ENCODE measurements around the gene POU3F2. TPM values are rescaled to one million over a fixed set of nuclear protein-coding genes. Genes with fewer than 3 reads are reported as not detected.

The POU3F2 gene
- total RNA-seq, 4 donors from 2014 or later, result not detected

- H3K27me3 ChIP-seq, result peaks cover 7 to 100% (median 92%) of the 10 kb centered on the region in 4 donors
- no peaks in the 10 kb centered on the region for H3K9me3 ChIP-seq
- WGBS, result 55% methylated on average over 3 of the region's 5 CpGs
- intact Hi-C loops (cut with DNase I), result no loop called here
- H3K27ac ChIP-seq (replicated peaks in 1 of 4), result no peak overlapping the region
- H3K36me3 ChIP-seq, result no peaks in the 10 kb centered on the region
- no peak for DNase-seq (ENCODE audit: extremely low spot score)
- peaks cover 22 to 41% (median 34%) of the 10 kb centered on the region in 4 donors for H3K4me1 ChIP-seq
- no peak overlapping the region for H3K4me3 ChIP-seq
- no peak for TF ChIP-seq POLR2AphosphoS5 (IDR thresholded peaks at IDR 0.05)
- no peak for TF ChIP-seq EP300 (IDR thresholded peaks at IDR 0.05)
- no peak for TF ChIP-seq POLR2A (IDR thresholded peaks at IDR 0.05; ENCODE audit: low read depth)
- no peak for TF ChIP-seq CTCF (IDR thresholded peaks at IDR 0.05)
These were observed 5.5 kb downstream of the POU3F2 start for GRCh38 chr6:98839781-98840361.

- intact Hi-C loops (cut with DNase I), result no loop called here
- WGBS, result 51% methylated on average over 6 of the region's 6 CpGs
- peaks cover 4 to 100% (median 94%) of the 10 kb centered on the region in 4 donors for H3K27me3 ChIP-seq
These were observed 6.0 kb downstream of the POU3F2 start for GRCh38 chr6:98840385-98840784.

DNA sequence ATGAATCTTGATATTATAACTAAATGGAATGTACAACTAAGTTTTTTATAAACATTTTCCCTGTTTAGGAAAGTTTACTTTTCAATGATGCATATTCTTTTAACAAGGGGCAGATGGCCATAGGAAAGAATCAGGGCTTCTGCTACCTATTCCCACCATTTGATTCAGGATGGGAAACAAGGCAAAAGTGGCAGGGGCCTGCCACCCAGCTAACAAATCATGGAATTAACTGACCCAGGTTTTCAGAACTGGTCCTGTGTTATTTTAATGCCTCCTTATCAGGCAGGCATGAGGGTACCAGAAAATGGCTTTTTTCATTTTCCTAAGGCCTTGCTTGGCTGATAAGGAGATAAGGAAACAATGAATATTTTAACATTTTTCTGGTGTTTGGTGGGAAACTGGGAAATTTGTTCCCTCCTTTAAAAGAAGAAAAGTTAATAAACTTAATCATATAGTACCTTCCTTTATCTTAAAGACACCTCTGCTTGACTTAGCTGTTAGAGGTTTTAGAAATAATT, 6.7 kb downstream of the POU3F2 start:
- no peak overlapping the region for H3K4me3 ChIP-seq
- no peak overlapping the region for H3K27ac ChIP-seq (replicated peaks in 1 of 4)
- peaks cover 4 to 100% (median 91%) of the 10 kb centered on the region in 4 donors for H3K27me3 ChIP-seq
- no peaks in the 10 kb centered on the region for H3K36me3 ChIP-seq
- H3K4me1 ChIP-seq, result peaks cover 20 to 40% (median 33%) of the 10 kb centered on the region in 4 donors
- no peak for DNase-seq (ENCODE audit: extremely low spot score)
- intact Hi-C loops (cut with DNase I), result no loop called here
- TF ChIP-seq POLR2AphosphoS5 (IDR thresholded peaks at IDR 0.05) (no peak), EP300 (IDR thresholded peaks at IDR 0.05) (no peak), CTCF (IDR thresholded peaks at IDR 0.05) (no peak)
- H3K9me3 ChIP-seq, result no peaks in the 10 kb centered on the region

More at GRCh38 chr6:98840385-98840784, 6.0 kb downstream of the POU3F2 start:
- Histone ChIP-seq H3K27ac (replicated peaks in 1 of 4) (no peak overlapping the region), H3K4me1 (peaks cover 24 to 41% (median 34%) of the 10 kb centered on the region in 4 donors), H3K4me3 (no peak overlapping the region), H3K36me3 (no peaks in the 10 kb centered on the region), H3K9me3 (no peaks in the 10 kb centered on the region)
- DNase-seq (ENCODE audit: extremely low spot score), result no peak
- TF ChIP-seq POLR2A (IDR thresholded peaks at IDR 0.05; ENCODE audit: low read depth), result no peak
- TF ChIP-seq CTCF (IDR thresholded peaks at IDR 0.05), result no peak
- no peak for TF ChIP-seq EP300 (IDR thresholded peaks at IDR 0.05)
- no peak for TF ChIP-seq POLR2AphosphoS5 (IDR thresholded peaks at IDR 0.05)

DNA sequence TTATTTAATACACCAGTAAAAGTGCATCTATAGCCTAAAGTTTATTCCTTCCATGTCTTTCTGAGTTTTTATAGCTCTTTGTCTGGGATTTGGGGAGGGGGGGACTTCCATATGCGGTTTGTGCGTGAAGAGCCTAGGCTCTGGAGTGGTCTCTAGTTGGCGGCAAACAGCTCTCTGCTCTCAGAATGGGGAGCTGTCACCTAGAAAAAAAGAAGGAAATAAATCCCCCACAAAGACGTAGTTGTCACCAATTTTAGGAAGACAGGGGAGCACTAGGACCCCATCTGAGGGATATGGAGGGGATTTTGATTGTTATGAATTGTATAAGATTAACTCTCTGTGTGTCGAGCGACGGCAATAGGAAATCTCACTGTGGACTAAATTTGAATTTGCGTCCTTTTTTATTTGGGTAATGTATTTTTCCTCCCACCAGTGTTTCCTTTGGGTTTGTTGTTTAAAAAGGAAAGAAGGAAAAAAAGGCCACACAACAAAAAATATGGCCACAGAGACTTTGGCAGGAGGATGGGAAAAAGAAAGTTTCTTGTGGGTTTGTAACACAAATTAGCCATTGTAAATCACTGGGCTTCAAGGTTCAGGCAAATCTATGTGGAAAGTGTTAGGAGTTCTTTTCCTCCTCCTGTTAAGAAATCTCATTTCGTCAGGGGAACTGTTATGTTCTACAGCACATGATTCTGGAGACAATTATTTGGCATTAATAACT, 7.4 kb downstream of the POU3F2 start:
- H3K4me3 ChIP-seq, result no peak overlapping the region
- H3K4me1 ChIP-seq, result peaks cover 19 to 39% (median 30%) of the 10 kb centered on the region in 4 donors
- DNase-seq (ENCODE audit: extremely low spot score), result no peak
- no peaks in the 10 kb centered on the region for H3K9me3 ChIP-seq
- WGBS, result 28% methylated on average over 9 of the region's 9 CpGs
- peaks cover 4 to 100% (median 91%) of the 10 kb centered on the region in 4 donors for H3K27me3 ChIP-seq
- no peak for TF ChIP-seq CTCF (IDR thresholded peaks at IDR 0.05)
- no peak for TF ChIP-seq POLR2A (IDR thresholded peaks at IDR 0.05; ENCODE audit: low read depth)
- TF ChIP-seq EP300 (IDR thresholded peaks at IDR 0.05), result no peak
- no peak for TF ChIP-seq POLR2AphosphoS5 (IDR thresholded peaks at IDR 0.05)
- H3K27ac ChIP-seq (replicated peaks in 1 of 4), result no peak overlapping the region
- intact Hi-C loops (cut with DNase I), result no loop called here
- no peaks in the 10 kb centered on the region for H3K36me3 ChIP-seq
